GM20000 (cell line): Measurements from ENCODE around the gene INVS.

Experiments used
- DNase-seq: peaks from one replicate; pipeline ENCODE4 v3.0.0; 2012; ENCODE audit warnings: low spot score
- CTCF ChIP-seq: IDR thresholded peaks from 2 replicates; pipeline ENCODE4 v1.5.1; 2012; ENCODE audit warnings: mild to moderate bottlenecking, control low read depth; ENCODE audit errors: extremely low read depth, missing control alignments

Gene INVS

GRCh38 chr9:100284247-100284646 is 185.2 kb downstream of the INVS start:
- no peak for TF ChIP-seq CTCF
- DNase-seq = no peak

GRCh38 chr9:100285080-100285479 is 186.0 kb downstream of the INVS start:
- DNase-seq = no peak
- TF ChIP-seq CTCF = no peak

GRCh38 chr9:100285601-100286000 is 186.6 kb downstream of the INVS start:
- no peak for TF ChIP-seq CTCF
- no peak for DNase-seq

GRCh38 chr9:100286257-100286656 is 187.2 kb downstream of the INVS start:
- no peak for DNase-seq
- no peak for TF ChIP-seq CTCF

GRCh38 chr9:100287186-100287585 is 188.1 kb downstream of the INVS start:
- TF ChIP-seq CTCF = no peak
- no peak for DNase-seq

GRCh38 chr9:100290714-100291113 is 191.7 kb downstream of the INVS start:
- no peak for DNase-seq
- no peak for TF ChIP-seq CTCF

- no peak for TF ChIP-seq CTCF
- no peak for DNase-seq
Measured at GRCh38 chr9:100292414-100292813, 193.4 kb downstream of the INVS start.
